BJ (cell line): ENCODE measurements around the gene TSPYL1. TPM values are rescaled to one million over a fixed set of nuclear protein-coding genes. Genes with fewer than 3 reads are reported as not detected.
"Not testable (repeated sequence)": the region's sequence is repeated elsewhere in the genome, so short reads cannot be mapped to it uniquely, and the experiment has no call there.

ENCODE experiments used
- CTCF ChIA-PET: fragments of 350-600 bp; formaldehyde crosslinking; extraction: SDS; loops from one replicate; lab custom pipeline; 2021; ENCODE audit warnings: antibody characterized with exemption, inconsistent platforms; lab: Yijun Ruan, JAX
- POLR2A ChIA-PET: fragments of 300-600 bp; sonication (Branson Sonifier 250); formaldehyde crosslinking; extraction: SDS; loops from one replicate; lab custom pipeline; 2021; ENCODE audit warnings: antibody characterized with exemption; lab: Charles Lee
- DNase-seq: peaks from one replicate; pipeline ENCODE4 v3.0.0-alpha.2; 2011; ENCODE audit warnings: low read depth
- H3K27me3 ChIP-seq: 2 replicates; pipeline ENCODE4 v1.6.0; 2011; ENCODE audit warnings: low read length; ENCODE audit not compliant: control insufficient read depth, insufficient read depth
- H3K36me3 ChIP-seq: 2 replicates; pipeline ENCODE4 v1.5.1; 2011; ENCODE audit warnings: low read length; ENCODE audit not compliant: control insufficient read depth, insufficient read depth
- H3K4me3 ChIP-seq: 2 replicates; pipeline ENCODE4 v1.5.1; 2011; ENCODE audit warnings: low read depth, mild to moderate bottlenecking, control low read depth, low read length
- polyA plus RNA-seq: library from polyadenylated mRNA; depleted of rRNA; stranded (reverse); fragments of >200 nt; gene quantifications from 2 replicates; pipeline ENCODE4 v1.2.3, GENCODE V29; 2011
- TF ChIP-seq, protein P1 (sequence below): IDR thresholded peaks from 2 replicates; pipeline ENCODE4 v1.5.1; 2011; ENCODE audit warnings: low read depth, mild to moderate bottlenecking, control low read depth, inconsistent platforms, low read length, moderate library complexity; ENCODE audit not compliant: insufficient read depth

The TSPYL1 gene
- polyA plus RNA-seq, 1 experiment = 31.9 TPM

DNA sequence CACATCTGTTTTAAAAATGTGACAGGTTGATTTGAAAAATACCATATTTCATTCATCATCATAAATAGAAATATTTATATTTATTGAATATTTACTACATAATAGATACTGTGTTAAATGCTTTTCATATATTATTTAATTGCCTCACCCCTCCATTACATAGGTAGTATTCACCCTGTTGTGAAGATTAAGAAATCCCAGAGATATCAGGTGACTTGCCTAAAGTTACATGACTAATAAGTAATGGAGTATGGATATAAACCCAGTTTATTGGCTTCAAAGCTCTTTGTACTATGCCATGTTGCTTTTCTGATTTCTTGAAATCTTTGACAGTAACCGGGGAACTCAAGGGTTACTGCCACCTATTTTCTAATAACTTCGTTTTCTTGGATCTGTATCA is 10.1 kb upstream of the TSPYL1 start:
- no peak for DNase-seq
- POLR2A ChIA-PET = no interaction called here
- no peaks in the 10 kb centered on the region for H3K36me3 ChIP-seq
- TF ChIP-seq, protein P1, sequence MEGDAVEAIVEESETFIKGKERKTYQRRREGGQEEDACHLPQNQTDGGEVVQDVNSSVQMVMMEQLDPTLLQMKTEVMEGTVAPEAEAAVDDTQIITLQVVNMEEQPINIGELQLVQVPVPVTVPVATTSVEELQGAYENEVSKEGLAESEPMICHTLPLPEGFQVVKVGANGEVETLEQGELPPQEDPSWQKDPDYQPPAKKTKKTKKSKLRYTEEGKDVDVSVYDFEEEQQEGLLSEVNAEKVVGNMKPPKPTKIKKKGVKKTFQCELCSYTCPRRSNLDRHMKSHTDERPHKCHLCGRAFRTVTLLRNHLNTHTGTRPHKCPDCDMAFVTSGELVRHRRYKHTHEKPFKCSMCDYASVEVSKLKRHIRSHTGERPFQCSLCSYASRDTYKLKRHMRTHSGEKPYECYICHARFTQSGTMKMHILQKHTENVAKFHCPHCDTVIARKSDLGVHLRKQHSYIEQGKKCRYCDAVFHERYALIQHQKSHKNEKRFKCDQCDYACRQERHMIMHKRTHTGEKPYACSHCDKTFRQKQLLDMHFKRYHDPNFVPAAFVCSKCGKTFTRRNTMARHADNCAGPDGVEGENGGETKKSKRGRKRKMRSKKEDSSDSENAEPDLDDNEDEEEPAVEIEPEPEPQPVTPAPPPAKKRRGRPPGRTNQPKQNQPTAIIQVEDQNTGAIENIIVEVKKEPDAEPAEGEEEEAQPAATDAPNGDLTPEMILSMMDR = no peak
- no peaks in the 10 kb centered on the region for H3K27me3 ChIP-seq
- CTCF ChIA-PET = interaction anchor here (0.6 to 3.9 kb wide), 10 partner anchors 21 to 274 kb away, joined by 3 to 27 read pairs (median 4); no protein-coding TSS in a partner anchor
- H3K4me3 ChIP-seq = no peak overlapping the region

DNA sequence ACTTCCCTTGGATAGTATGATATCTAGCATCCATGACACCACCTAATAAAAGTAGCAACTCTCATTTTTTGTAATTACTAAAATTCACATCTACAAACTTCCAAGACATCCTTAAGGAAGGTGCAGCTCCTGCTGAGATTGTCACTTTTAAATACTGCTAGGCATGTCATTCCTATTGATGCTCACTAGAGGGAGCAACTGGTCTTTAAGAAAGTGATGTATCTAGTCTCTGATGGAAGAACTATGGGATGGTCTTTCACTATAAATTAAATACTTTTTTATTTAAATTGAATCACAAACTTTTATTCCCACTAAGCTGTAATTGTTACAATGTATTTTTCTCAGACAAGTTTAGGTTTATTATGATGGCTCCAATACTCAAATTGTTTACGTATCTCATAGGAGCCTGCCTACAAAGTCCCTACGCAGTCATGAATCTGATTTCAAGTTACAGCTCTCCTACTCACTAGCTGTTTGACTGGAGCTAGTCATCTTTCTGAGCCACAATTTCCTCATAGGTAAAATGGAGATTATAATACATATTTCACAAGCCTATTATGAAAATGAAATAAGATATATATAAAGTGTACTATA is 8.1 kb upstream of the TSPYL1 start:
- no peak overlapping the region for H3K4me3 ChIP-seq
- CTCF ChIA-PET = interaction anchor here (0.6 to 3.9 kb wide), 48 partner anchors 8 to 427 kb away, joined by 3 to 35 read pairs (median 4); partner anchors contain the start of genes CALHM4, CALHM5, DSE and TSPYL1
- no peaks in the 10 kb centered on the region for H3K27me3 ChIP-seq
- H3K36me3 ChIP-seq = no peaks in the 10 kb centered on the region
- no peak for DNase-seq
- POLR2A ChIA-PET = no interaction called here
- TF ChIP-seq, protein P1 = peak; percentile 80

DNA sequence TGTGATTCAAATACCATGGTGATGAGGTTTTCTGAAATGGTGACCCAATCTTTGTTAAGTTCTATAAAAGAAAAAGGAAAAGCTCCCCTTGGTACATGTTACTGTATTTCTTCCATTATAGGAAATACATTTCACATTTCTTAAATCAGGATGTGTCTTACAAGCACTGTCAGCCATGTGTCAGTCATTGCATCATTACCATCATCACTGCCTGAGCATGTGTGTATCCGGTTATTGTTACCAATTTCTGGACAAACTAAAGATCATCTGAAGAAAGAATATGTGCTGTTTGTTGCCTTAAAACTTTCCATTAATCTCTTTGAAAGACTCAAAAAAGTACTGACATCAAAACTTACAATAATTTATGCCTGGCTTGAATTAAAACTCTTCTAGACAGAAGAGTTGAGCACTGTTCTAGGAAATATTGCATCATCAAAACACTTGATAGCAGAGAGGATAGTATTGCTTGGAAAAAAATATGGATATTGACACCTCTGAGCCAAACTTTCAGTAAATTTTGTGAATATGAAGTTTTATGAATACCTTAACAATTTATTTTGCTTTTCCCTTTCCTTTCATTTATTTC is 7.1 kb upstream of the TSPYL1 start:
- DNase-seq = no peak
- CTCF ChIA-PET = interaction anchor here (0.6 to 3.9 kb wide), 41 partner anchors 7 to 428 kb away, joined by 3 to 35 read pairs (median 4); partner anchors contain the start of genes CALHM4, CALHM5, DSE and TSPYL1
- Histone ChIP-seq H3K36me3 (no peaks in the 10 kb centered on the region), H3K27me3 (no peaks in the 10 kb centered on the region), H3K4me3 (no peak overlapping the region)
- TF ChIP-seq, protein P1 = no peak
- POLR2A ChIA-PET = no interaction called here

DNA sequence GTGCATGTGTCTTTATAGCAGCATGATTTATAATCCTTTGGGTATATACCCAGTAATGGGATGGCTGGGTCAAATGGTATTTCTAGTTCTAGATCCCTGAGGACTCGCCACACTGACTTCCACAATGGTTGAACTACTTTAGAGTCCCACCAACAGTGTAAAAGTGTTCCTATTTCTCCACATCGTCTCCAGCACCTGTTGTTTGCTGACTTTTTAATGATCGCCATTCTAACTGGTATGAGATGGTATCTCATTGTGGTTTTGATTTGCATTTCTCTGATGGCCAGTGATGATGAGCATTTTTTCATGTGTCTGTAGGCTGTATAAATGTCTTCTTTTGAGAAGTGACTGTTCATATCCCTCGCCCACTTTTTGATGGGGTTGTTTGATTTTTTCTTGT is 5.3 kb upstream of the TSPYL1 start:
- CTCF ChIA-PET, POLR2A ChIA-PET: not testable (repeated sequence)

DNA sequence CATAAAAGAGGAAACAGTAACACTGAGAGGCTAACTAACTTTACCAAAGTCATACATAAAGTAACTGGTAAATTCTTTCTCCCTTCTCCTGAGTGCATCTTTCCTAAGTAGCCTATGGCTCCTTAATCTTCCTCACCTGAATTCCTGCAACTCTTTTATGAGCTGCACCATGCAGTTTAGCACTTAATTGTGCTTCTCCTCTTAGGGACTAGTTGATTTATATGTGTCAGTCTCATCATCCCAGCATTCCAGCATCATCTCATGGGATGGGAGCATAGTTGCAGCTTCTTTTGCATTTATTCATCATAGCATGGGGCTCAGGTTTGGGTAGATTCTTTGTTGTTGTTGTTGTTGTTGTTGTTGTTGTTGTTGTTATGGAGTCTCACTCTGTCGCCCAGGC is 3.5 kb upstream of the TSPYL1 start:
- Histone ChIP-seq H3K36me3 (no peaks in the 10 kb centered on the region), H3K4me3 (no peak overlapping the region), H3K27me3 (no peaks in the 10 kb centered on the region)
- TF ChIP-seq, protein P1 = no peak
- DNase-seq = no peak
- POLR2A ChIA-PET = no interaction called here
- CTCF ChIA-PET = interaction anchor here (1.2 to 1.3 kb wide), 2 partner anchors 15 to 278 kb away, joined by 3 to 4 read pairs; no protein-coding TSS in a partner anchor

More for the DNA sequence above, 5.3 kb upstream of the TSPYL1 start:
- not testable (repeated sequence) for H3K36me3 ChIP-seq, DNase-seq, H3K27me3 ChIP-seq, H3K4me3 ChIP-seq
